Activated T-cell treated with anti-CD3 and anti-CD28 coated beads, Interleukin-2, amount 50 U/mL, for 4 hours (primary cell): ENCODE results near the gene SHROOM2. TPM values are rescaled to one million over a fixed set of nuclear protein-coding genes. Genes with fewer than 3 reads are reported as not detected.
"Not testable (repeated sequence)": the region's sequence is repeated elsewhere in the genome, so short reads cannot be mapped to it uniquely, and the experiment has no call there.

Experiments
- ATAC-seq, 2 donors: fragments of 200-7000 bp; cut with Tn5 transposase; one replicate each; pipeline ENCODE4 v1.10.0; 2021
- DNase-seq: peaks from one replicate; pipeline ENCODE4 v3.0.0-alpha.2; 2020
- H3K27me3 Mint-ChIP-seq: one replicate; pipeline ENCODE4 v1.8.0; 2021; ENCODE audit warnings: low read depth, mixed read lengths
- H3K36me3 Mint-ChIP-seq: one replicate; pipeline ENCODE4 v1.8.0; 2022; ENCODE audit warnings: mixed read lengths; ENCODE audit not compliant: insufficient read depth
- H3K4me1 Mint-ChIP-seq: one replicate; pipeline ENCODE4 v1.8.0; 2021; ENCODE audit warnings: low read depth, mixed read lengths
- H3K4me3 Mint-ChIP-seq: one replicate; pipeline ENCODE4 v1.8.0; 2021; ENCODE audit warnings: mild to moderate bottlenecking, moderate library complexity, mixed read lengths
- H3K9me3 Mint-ChIP-seq: one replicate; pipeline ENCODE4 v1.8.0; 2021; ENCODE audit warnings: mixed read lengths
- total RNA-seq, 3 donors: library from RNA; stranded (reverse); gene quantifications; one replicate each; pipeline ENCODE4 v1.2.1, GENCODE V29; 2021

SHROOM2 gene
- total RNA-seq, 3 donors from 2014 or later, result 0.03 TPM; not detected in 2

DNA sequence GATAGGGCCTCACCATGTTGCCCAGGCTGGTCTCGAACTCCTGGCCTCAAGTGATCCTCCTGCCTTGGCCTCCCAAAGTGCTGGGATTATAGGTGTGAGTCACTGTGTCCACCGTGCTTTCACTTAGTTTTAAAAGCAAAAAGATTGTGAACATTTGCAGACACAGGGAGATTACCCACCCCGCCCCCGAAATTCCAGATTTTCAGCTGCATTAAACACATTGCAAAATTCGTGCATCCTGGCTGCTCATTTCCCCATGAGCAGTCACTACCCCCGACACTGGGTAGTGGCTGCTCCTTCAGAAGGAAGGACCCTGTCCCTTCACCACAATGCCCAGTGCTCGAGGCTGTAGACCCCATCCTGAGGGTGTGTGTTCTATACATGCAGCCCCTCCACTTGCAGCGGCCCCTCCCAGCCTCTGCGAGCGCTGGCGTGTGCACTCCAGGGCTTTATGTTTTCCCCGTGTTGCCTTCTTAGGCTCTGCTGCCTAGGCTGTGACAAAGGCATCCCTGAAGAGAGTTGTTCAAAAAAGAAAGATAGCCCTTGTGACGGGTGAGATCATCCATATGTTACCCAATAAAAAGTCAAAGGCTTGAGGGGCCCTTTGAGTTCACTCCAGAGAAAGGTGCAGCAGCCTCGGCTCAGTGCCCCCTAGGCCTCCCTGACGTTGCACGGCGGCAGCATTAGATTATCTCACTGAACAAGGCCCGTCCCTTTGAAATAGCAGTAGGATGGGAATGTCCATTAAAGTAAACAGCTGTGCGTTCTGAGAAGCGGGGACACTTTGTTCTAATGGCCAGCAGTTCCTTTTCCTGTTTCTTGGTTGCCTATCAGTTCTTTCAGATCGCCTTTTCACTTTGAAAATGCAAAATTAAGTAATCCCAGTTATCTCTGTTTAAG, 71.6 kb downstream of the SHROOM2 start:
- no peak overlapping the region for H3K4me3 Mint-ChIP-seq
- H3K9me3 Mint-ChIP-seq, result no peaks in the 10 kb centered on the region
- no peaks in the 10 kb centered on the region for H3K36me3 Mint-ChIP-seq
- no peak for ATAC-seq
- H3K27me3 Mint-ChIP-seq, result peaks cover 5% of the 10 kb centered on the region
- H3K4me1 Mint-ChIP-seq, result no peaks in the 10 kb centered on the region
- no peak for DNase-seq

- not testable (repeated sequence) for H3K4me1 Mint-ChIP-seq, DNase-seq, H3K27me3 Mint-ChIP-seq, H3K36me3 Mint-ChIP-seq, H3K4me3 Mint-ChIP-seq, H3K9me3 Mint-ChIP-seq, ATAC-seq
Observed at GRCh38 chrX:9858684-9859083, 72.5 kb downstream of the SHROOM2 start.

- Mint-ChIP-seq H3K27me3 (peaks cover 7% of the 10 kb centered on the region), H3K9me3 (no peaks in the 10 kb centered on the region), H3K4me1 (no peaks in the 10 kb centered on the region), H3K36me3 (no peaks in the 10 kb centered on the region), H3K4me3 (no peak overlapping the region)
- DNase-seq, result no peak
- no peak for ATAC-seq
Observed at GRCh38 chrX:9859711-9860555, 73.7 kb downstream of the SHROOM2 start.

DNA sequence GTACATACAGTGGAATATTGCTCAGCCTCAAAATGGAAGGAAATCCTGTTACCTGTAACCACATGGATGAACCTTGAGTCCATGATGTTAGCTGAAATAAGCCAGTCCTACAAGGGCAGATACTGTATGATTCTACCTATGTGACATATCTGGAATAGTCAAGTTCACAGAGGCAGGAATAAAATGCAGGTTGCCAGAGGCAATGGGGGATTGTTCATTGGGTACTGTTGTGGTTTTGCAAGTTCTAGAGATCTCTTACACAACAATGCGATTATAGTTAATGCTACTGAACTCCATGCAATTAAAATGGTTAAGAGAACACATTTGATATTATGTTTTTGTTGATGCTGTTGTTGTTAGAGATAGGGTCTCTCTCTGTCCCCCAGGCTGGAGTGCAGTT, 74.6 kb downstream of the SHROOM2 start:
- Mint-ChIP-seq H3K4me1 (no peaks in the 10 kb centered on the region), H3K4me3 (no peak overlapping the region), H3K9me3 (no peaks in the 10 kb centered on the region), H3K27me3 (peaks cover 7% of the 10 kb centered on the region), H3K36me3 (no peaks in the 10 kb centered on the region)
- no peak for ATAC-seq
- DNase-seq, result no peak

DNA sequence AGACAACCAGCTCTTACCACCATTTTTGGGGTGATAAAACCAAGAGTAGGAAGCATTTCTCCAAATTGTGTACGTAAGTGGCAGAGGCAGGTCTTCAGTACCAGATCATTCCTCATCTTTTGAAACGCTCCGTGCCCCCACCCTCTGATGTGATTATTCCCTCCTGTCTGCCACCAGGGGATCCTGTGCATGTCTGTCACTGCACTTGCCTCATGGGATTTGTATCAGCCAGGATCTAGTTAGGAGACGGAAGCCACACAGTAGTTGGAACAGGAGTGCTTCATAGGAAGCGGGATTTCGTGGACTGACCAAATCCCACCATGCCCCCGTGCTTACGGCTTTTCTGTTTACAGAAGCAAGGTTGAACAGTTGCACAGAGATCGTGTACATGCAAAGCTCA, 75.5 kb downstream of the SHROOM2 start:
- Mint-ChIP-seq H3K9me3 (no peaks in the 10 kb centered on the region), H3K4me1 (no peaks in the 10 kb centered on the region), H3K4me3 (no peak overlapping the region), H3K36me3 (no peaks in the 10 kb centered on the region), H3K27me3 (peaks cover 11% of the 10 kb centered on the region)
- DNase-seq, result no peak
- no peak for ATAC-seq

DNA sequence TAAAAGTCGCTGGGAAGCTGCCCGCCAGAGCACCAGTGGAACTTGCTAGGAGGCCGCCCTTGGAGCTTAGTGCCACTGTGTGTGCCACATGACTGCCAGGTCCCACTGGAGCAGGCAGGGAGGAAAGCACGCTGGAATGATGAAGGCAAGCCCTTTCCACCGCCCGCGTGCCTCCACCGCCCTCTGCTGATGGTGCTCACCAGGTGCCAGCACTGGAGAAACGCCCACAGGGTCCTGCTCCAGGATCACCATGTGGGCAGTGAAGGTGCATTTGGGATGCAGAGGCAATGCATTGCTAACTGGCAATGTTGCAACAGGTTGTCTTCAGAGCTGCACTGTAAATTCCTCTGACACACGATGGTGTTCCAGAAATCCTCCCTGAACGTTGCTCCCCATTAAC, 76.3 kb downstream of the SHROOM2 start:
- peaks cover 17% of the 10 kb centered on the region for H3K27me3 Mint-ChIP-seq
- no peaks in the 10 kb centered on the region for H3K4me1 Mint-ChIP-seq
- DNase-seq (no peak), ATAC-seq (no peak)
- H3K36me3 Mint-ChIP-seq, result no peaks in the 10 kb centered on the region
- no peaks in the 10 kb centered on the region for H3K9me3 Mint-ChIP-seq
- H3K4me3 Mint-ChIP-seq, result no peak overlapping the region

GRCh38 chrX:9862953-9863352, 76.7 kb downstream of the SHROOM2 start:
- Mint-ChIP-seq H3K36me3 (no peaks in the 10 kb centered on the region), H3K9me3 (no peaks in the 10 kb centered on the region), H3K4me3 (no peak overlapping the region), H3K4me1 (no peaks in the 10 kb centered on the region), H3K27me3 (peaks cover 21% of the 10 kb centered on the region)
- no peak for ATAC-seq
- DNase-seq, result no peak

DNA sequence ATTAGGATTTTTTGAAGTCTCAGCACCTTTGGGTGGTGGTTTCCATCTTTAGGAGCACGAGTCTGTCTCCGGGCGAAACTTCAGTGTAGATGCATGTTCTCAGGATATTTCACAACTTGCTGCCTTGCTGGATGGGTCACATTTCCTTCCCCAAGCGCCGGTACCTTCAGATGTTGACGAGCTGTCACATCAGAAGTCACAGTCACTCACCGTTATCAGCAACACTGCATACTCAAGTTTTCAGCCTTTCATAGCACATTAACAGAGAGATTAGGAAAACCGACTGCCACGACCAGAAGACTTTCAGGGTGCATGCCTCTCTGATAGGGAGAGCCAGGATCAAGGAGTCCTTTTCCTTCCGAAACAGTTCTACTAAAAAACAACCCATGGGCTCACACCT, 77.8 kb downstream of the SHROOM2 start:
- Mint-ChIP-seq H3K4me1 (no peaks in the 10 kb centered on the region), H3K9me3 (no peaks in the 10 kb centered on the region), H3K36me3 (no peaks in the 10 kb centered on the region), H3K4me3 (no peak overlapping the region), H3K27me3 (peaks cover 21% of the 10 kb centered on the region)
- no peak for DNase-seq
- no peak for ATAC-seq

- DNase-seq, result no peak
- H3K27me3 Mint-ChIP-seq, result peaks cover 22% of the 10 kb centered on the region
Observed at GRCh38 chrX:9865804-9866472, 79.7 kb downstream of the SHROOM2 start.

DNA sequence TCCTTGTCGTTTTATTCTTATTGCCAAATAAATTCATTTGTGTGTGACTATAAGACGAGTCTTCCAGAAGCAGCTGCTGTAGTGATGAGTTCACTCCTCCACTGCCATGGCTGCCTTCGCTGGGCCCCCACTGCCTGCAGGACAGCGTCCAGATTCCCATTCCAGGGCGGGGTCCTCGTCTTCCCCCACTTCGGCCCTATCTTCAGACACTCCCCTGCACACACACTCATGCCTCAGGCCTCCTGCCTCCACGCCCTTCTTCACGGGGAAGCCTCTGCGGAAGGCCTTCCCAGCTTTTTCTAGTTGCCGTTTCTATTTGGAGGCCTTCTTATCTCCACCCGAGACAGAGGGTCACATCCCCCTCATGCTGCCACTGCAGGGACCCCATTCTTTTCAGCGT, 80.4 kb downstream of the SHROOM2 start:
- H3K4me3 Mint-ChIP-seq, result no peak overlapping the region
- DNase-seq (no peak), ATAC-seq (no peak)
- H3K27me3 Mint-ChIP-seq, result peaks cover 21% of the 10 kb centered on the region
- no peaks in the 10 kb centered on the region for H3K9me3 Mint-ChIP-seq
- H3K4me1 Mint-ChIP-seq, result no peaks in the 10 kb centered on the region
- H3K36me3 Mint-ChIP-seq, result no peaks in the 10 kb centered on the region

More at GRCh38 chrX:9865804-9866472, 79.7 kb downstream of the SHROOM2 start:
- Mint-ChIP-seq H3K36me3 (no peaks in the 10 kb centered on the region), H3K9me3 (no peaks in the 10 kb centered on the region), H3K4me1 (no peaks in the 10 kb centered on the region), H3K4me3 (no peak overlapping the region)
- no peak for ATAC-seq

GRCh38 chrX:9867226-9867625, 81.0 kb downstream of the SHROOM2 start:
- DNase-seq, result no peak
- Mint-ChIP-seq H3K36me3 (no peaks in the 10 kb centered on the region), H3K4me1 (no peaks in the 10 kb centered on the region), H3K9me3 (no peaks in the 10 kb centered on the region), H3K27me3 (peaks cover 19% of the 10 kb centered on the region), H3K4me3 (no peak overlapping the region)
- no peak for ATAC-seq

DNA sequence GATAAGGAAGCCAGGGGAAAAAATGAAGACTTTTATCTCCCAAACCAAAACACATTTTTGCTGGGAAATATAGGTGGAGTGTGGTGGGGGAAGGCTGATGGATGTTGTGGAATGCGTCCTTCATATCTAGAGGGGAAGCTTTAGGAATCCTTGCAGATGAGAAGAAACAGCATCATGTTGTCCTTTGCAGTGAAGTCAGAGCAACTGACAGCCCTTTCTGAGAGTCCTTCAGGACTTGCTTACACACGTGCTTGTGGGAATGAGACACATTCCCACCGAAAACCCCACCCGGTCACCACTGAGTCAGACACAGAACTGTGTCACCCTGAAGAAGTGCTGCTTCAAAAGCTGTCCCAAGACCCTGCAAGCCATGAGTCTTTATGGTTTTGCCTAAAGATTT, 81.5 kb downstream of the SHROOM2 start:
- DNase-seq (no peak), ATAC-seq (no peak)
- Mint-ChIP-seq H3K27me3 (peaks cover 19% of the 10 kb centered on the region), H3K36me3 (no peaks in the 10 kb centered on the region), H3K4me3 (no peak overlapping the region), H3K4me1 (no peaks in the 10 kb centered on the region), H3K9me3 (no peaks in the 10 kb centered on the region)

DNA sequence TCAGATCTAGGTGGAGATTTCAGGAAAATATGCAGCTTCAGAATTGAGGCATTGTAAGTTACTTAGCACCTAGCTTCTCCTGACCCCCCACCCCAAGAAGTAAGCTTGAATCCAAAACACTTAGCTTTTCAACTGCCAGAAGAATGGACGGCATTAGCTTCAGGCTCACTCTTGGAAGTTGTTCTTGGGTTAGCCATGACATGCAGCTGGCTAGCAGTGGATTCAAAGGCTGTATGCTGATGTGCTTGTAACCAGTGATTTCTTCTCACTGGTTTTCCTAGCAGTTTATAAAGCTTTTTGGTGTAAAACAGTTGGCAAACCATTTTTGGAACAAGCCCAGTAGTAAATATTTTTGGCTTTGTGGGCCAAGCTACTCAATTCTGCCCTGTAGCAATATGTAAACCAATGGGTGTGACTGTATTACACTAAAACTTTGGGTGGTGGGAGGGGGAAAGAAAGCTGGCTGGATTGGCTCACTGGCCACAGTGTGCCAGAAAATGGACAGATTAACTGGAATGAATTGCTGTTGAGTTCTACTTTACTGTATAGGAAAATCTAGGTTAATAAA, 85.6 kb downstream of the SHROOM2 start:
- DNase-seq, result no peak
- no peak for ATAC-seq
- H3K4me3 Mint-ChIP-seq, result no peak overlapping the region
- peaks cover 14% of the 10 kb centered on the region for H3K27me3 Mint-ChIP-seq
- no peaks in the 10 kb centered on the region for H3K36me3 Mint-ChIP-seq
- peaks cover 13% of the 10 kb centered on the region for H3K4me1 Mint-ChIP-seq
- no peaks in the 10 kb centered on the region for H3K9me3 Mint-ChIP-seq

DNA sequence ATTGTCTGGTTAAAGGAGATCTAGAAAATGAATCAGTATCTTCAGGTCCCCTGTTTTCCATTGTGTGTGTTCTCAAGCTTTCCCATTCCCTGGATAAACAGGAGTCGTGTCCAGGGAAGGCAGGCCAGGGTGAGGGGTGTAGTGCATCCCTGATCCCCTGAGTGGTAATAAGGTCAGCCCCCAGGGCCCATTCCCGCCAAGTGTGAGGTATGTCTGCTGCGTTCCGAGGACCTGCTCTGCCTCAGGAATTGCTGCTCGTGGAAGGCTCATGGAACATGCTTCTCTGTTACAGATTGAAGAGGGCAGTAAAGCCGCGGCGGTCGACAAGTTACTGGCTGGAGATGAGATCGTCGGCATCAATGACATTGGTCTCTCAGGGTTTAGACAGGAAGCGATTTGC, 87.1 kb downstream of the SHROOM2 start:
- H3K27me3 Mint-ChIP-seq, result peaks cover 5% of the 10 kb centered on the region
- no peak for ATAC-seq
- H3K9me3 Mint-ChIP-seq, result no peaks in the 10 kb centered on the region
- H3K4me1 Mint-ChIP-seq, result peaks cover 13% of the 10 kb centered on the region
- H3K36me3 Mint-ChIP-seq, result no peaks in the 10 kb centered on the region
- DNase-seq, result no peak
- no peak overlapping the region for H3K4me3 Mint-ChIP-seq
